ENCODE data around the gene RTN4R. TPM values are rescaled to one million over a fixed set of nuclear protein-coding genes. Genes with fewer than 3 reads are reported as not detected.

RTN4R gene
- total and polyA plus RNA-seq, 2 of the 4 experiments (the other 2 are of a cell fraction) = 0.18 to 0.94 TPM

DNA sequence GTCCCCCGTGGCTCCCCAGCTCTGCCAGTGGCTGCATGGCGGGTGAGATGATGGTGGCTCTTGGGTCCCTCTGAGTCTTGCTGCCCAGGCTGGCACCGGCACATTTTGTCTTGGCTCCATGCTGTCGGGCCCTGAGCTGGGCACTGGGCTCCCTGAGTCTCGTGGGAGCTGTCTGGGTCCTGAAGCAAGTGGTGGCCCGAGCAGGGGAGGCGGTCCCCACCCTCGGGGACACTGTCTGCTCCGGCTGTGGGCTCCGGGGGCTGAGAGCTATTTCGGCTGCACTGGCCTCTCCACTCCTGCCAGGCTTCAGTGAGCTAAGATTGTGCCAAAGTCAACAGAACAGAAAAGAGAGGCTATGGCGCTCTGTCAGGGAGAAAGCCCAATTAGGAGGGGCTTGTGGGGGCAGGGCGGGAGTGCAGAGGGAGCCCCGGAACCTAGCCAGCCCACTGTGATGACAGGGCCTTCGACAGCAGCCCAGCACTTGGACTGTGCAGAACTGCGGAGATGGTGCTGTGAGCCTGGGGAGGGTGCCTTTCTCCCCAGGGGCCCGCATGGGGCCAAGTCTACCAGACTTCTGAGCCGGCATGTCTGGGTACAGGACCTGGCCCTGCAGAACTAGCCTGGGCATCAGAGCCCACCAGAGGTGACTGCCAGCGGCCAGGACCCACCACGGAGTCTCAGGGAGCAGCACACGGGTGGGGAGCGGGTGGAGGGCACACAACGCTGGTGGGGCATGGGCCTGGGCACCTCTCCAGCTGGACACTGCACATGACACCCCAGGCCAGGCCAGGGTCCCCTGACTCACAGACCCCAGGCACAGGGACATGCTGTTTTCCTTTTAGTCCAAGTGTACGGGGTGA is 38.0 kb downstream of the RTN4R start:
- Histone ChIP-seq H3K9me1 (ENCODE audit: insufficient read depth, low read length) (0 out of 2 replicates have a peak, but pooled peaks cover 2% of the 10 kb centered on the region), H2AK5ac (ENCODE audit: low read depth, low read length) (no peak overlapping the region), H3K56ac (ENCODE audit: extremely low read depth, insufficient read depth, low read length) (no peak overlapping the region), H3K14ac (replicated peaks; ENCODE audit: low read depth, low read length) (no peak overlapping the region), H3K79me1 (ENCODE audit: low read depth in 1 of 2, low read length in 2 of 2) (no peaks in the 10 kb centered on the region), H4K91ac (ENCODE audit: insufficient read depth, low read depth, low read length) (no peak overlapping the region), H3K18ac (ENCODE audit: low read depth, low read length) (no peak overlapping the region), H2AFZ (replicated peaks; ENCODE audit: low read length, poor library complexity) (no peak overlapping the region), H4K8ac (ENCODE audit: low read depth in 2 of 2, low read length in 2 of 2) (no peak overlapping the region), H3K9ac (ENCODE audit: low read depth, low read length) (no peak overlapping the region), H2BK20ac (ENCODE audit: low read depth, low read length) (no peak overlapping the region), H2BK5ac (ENCODE audit: low read depth, low read length, poor library complexity, severe bottlenecking) (no peak overlapping the region), H4K20me1 (ENCODE audit: insufficient read depth, low read length) (0 out of 2 replicates have a peak, but pooled peaks cover 4% of the 10 kb centered on the region), H3K4me2 (ENCODE audit: low read depth, low read length) (no peak overlapping the region), H3K23ac (ENCODE audit: low read depth, low read length) (no peak overlapping the region), H4K5ac (ENCODE audit: low read depth, low read length) (no peak overlapping the region), H2BK15ac (ENCODE audit: low read depth, low read length) (no peak overlapping the region), H3K36me3 (ENCODE audit: control insufficient read depth, insufficient read depth, low read length) (no peaks in the 10 kb centered on the region), H2AK9ac (replicated peaks; ENCODE audit: low read depth, low read length, poor library complexity) (no peak overlapping the region), H3K27me3 (ENCODE audit: control insufficient read depth, insufficient read depth, low read length) (peaks cover 54% of the 10 kb centered on the region), H3K4ac (ENCODE audit: low read depth, low read length) (no peak overlapping the region), H3K27ac (ENCODE audit: insufficient read depth, low read length) (no peak overlapping the region), H3K4me3 (ENCODE audit: insufficient read depth, low read depth, low read length) (no peak overlapping the region), H3K9me3 (ENCODE audit: control insufficient read depth, insufficient read depth, low read length) (no peaks in the 10 kb centered on the region), H3K4me1 (ENCODE audit: control insufficient read depth, insufficient read depth, low read length) (no peaks in the 10 kb centered on the region), H2BK120ac (ENCODE audit: low read depth, low read length) (no peak overlapping the region)
- ATAC-seq (ENCODE audit: low read depth) (no peak), DNase-seq (no peak)
- POLR2A ChIA-PET (ENCODE audit: unreplicated experiment) = no interaction called here
- CTCF ChIA-PET = no interaction called here
- no TSS peak for BruUV-seq (replicated peaks)
- in situ Hi-C loops (cut with MboI; ENCODE audit: low sequenced_read_pairs) (no loop called here), dilution Hi-C loops (cut with HindIII; ENCODE audit: low sequenced_read_pairs, unreplicated experiment) (no loop called here), intact Hi-C loops (cut with micrococcal nuclease) (no loop called here)
- TF ChIP-seq POLR2A (IDR thresholded peaks at IDR 0.05; ENCODE audit: low read depth, low read length) = no peak
- TF ChIP-seq CHD1 (IDR thresholded peaks at IDR 0.05; ENCODE audit: low read depth, low read length) = no peak
- TF ChIP-seq MAZ (IDR thresholded peaks at IDR 0.05; ENCODE audit: borderline replicate concordance, low read depth, low read length) = no peak
- TF ChIP-seq, protein P1, sequence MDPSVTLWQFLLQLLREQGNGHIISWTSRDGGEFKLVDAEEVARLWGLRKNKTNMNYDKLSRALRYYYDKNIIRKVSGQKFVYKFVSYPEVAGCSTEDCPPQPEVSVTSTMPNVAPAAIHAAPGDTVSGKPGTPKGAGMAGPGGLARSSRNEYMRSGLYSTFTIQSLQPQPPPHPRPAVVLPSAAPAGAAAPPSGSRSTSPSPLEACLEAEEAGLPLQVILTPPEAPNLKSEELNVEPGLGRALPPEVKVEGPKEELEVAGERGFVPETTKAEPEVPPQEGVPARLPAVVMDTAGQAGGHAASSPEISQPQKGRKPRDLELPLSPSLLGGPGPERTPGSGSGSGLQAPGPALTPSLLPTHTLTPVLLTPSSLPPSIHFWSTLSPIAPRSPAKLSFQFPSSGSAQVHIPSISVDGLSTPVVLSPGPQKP (IDR thresholded peaks at IDR 0.05; ENCODE audit: borderline replicate concordance, low read depth, low read length) = no peak
- 34% methylated on average over 16 of the region's 24 CpGs; no CpG with 5 or more reads in 1 of the 2 experiments for WGBS, 2 experiments (ENCODE audit: extremely low coverage in 2 of 2, insufficient read length in 1 of 2)

Data from IMR-90 (cell line).